GM18505 (cell line): Measurements from ENCODE around the gene PNLIPRP2.

Experiments used
- ATAC-seq: cut with Tn5 transposase; IDR thresholded peaks from one replicate; pipeline ENCODE4 v1.9.1; 2021; ENCODE audit not compliant: unreplicated experiment
- POLR2A ChIP-seq: IDR thresholded peaks from 4 replicates; pipeline ENCODE4 v1.6.1; 2011; ENCODE audit warnings: borderline replicate concordance; ENCODE audit not compliant: insufficient read depth, insufficient read length; ENCODE audit errors: extremely low read depth

The PNLIPRP2 gene

DNA sequence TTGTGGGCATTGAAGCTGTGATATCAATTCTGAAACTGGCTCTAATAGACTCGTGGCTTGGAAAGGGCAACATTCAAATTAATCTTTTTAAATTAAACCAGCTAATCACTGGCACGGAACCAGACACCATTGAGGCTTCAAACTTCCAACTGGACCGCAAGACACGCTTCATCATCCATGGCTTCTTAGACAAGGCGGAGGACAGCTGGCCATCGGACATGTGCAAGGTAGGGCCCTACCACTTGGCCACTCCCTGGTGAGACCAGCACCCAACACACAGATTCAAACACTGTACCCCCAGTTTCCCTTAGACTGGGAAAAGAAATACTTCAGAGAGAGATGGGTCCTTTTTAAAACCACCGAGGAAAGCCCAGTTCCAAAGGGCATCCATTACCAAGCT lies 5.1 kb downstream of the PNLIPRP2 start:
- ATAC-seq: no peak
- no peak for TF ChIP-seq POLR2A

- no peak for TF ChIP-seq POLR2A
- no peak for ATAC-seq
Measured at GRCh38 chr10:116626815-116627214, 6.1 kb downstream of the PNLIPRP2 start.

- no peak for TF ChIP-seq POLR2A
- no peak for ATAC-seq
Measured at GRCh38 chr10:116627386-116627933, 6.7 kb downstream of the PNLIPRP2 start.

GRCh38 chr10:116629340-116629739 lies 8.6 kb downstream of the PNLIPRP2 start:
- no peak for ATAC-seq
- TF ChIP-seq POLR2A: no peak

GRCh38 chr10:116630020-116630419 lies 9.3 kb downstream of the PNLIPRP2 start:
- no peak for ATAC-seq
- TF ChIP-seq POLR2A: no peak

- no peak for TF ChIP-seq POLR2A
- no peak for ATAC-seq
Measured at GRCh38 chr10:116631871-116632295, 11.1 kb downstream of the PNLIPRP2 start.

GRCh38 chr10:116632596-116633215 lies 12.0 kb downstream of the PNLIPRP2 start:
- ATAC-seq: no peak

DNA sequence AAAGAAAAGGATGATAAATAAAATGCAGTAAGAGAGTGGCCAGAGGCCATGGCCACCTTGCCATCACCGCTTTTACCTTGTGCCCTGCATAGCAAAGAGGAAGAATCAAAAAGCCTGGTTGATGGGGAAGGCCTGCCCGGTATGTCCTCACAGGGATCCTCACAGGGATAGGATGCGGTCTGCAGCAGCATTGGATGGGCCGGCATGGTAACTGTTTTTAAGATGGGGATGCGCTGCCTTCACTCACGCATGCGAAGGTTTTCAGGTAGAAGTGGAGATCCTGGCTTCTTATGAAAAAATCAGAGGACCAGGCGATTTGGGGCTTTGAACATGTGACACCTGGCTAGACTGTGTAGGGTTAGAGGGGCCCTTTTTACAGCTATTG lies 12.5 kb downstream of the PNLIPRP2 start:
- ATAC-seq: no peak
- TF ChIP-seq POLR2A: no peak

More at GRCh38 chr10:116632596-116633215, 12.0 kb downstream of the PNLIPRP2 start:
- no peak for TF ChIP-seq POLR2A

- no peak for TF ChIP-seq POLR2A
- no peak for ATAC-seq
Measured at GRCh38 chr10:116634126-116634975, 13.6 kb downstream of the PNLIPRP2 start.

DNA sequence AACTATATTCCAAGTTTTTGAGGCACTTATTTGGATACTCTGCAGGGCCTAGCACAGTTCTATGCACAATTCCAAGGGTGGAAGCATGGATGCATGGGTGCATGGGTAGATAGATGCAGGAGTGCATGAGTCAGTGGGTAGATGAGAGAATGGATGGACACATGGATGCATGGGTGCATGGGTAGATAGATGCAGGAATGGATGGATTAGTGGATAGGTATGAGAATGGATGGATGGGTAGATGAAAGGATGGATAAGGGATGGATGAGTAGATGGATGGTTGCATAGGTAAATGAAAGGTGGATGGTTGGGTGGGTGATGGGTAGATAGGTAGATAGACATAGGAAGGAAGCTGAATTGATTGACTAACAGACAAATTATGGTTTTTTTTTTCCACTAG lies 15.6 kb downstream of the PNLIPRP2 start:
- no peak for TF ChIP-seq POLR2A
- ATAC-seq: no peak

DNA sequence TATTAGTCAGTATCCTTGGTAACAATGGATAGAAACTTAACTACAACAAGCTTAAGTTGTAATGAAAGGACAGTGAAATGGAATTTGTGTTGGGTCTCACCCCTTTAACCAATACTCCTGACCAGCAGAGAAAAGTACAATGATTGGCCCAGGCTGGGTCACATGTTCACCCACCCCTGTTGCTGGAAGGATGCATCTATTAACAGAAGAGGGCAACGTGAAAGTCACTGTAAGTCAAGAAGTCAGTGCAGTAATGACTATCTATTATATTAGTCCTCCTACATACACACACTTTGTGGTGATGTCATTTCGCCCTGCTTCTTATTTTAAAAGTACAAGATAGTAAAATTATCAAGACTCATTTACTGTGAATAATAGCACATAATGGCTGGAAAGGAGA lies 16.2 kb downstream of the PNLIPRP2 start:
- ATAC-seq: no peak
- TF ChIP-seq POLR2A: no peak

DNA sequence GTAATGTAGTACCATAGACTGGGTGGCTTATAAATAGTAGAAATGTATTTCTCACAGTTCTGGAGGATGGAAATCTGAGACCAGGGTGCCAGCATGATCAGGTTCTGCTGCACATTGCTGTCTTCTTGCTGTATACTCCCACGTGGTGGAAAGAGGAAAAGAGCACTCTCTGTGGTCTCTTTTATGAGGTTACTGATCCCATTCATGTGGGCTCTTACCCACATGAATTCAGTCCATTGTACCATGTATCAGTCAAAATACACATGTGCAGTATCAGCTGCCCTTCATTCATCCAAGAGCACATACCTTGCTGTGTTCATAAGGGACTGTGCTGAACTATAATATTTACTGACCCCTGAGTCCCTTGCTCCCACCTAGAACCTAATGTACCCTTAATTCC lies 17.1 kb downstream of the PNLIPRP2 start:
- TF ChIP-seq POLR2A: no peak
- ATAC-seq: no peak

DNA sequence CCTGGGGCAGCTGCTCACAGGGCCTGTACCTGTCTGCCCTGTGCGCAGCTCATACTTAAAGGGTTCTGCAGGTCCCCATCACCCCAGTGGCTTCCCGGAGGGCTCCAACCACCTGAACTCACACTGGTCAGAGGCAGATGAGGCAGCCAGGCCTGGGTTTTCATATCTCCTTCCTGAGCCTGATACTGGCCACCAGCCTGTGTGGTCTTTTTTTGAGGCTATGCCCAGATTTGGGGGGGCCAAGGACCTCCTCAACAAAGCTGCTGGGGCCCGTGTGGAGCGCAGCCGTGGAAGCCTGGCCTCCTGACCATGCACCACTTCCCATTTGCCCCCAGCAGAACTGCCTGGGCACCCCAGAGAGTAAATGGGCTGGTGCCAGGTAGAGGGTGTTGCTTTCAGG lies 25.7 kb downstream of the PNLIPRP2 start:
- no peak for ATAC-seq
- no peak for TF ChIP-seq POLR2A

GRCh38 chr10:116648903-116649302 lies 28.1 kb downstream of the PNLIPRP2 start:
- no peak for ATAC-seq
- no peak for TF ChIP-seq POLR2A
